ENCODE results near the gene FRRS1. TPM values are rescaled to one million over a fixed set of nuclear protein-coding genes. Genes with fewer than 3 reads are reported as not detected.

Gene FRRS1
- polyA plus RNA-seq, 1 donor from 2014 or later, result not detected

- Histone ChIP-seq H3K9me2 (ENCODE audit: insufficient read depth, low read length) (no peaks in the 10 kb centered on the region), H3K9ac (ENCODE audit: low read length) (no peak overlapping the region), H3K9me3 (ENCODE audit: low read length) (no peaks in the 10 kb centered on the region), H2AFZ (ENCODE audit: low read depth, low read length) (no peak overlapping the region), H3K27me3 (ENCODE audit: insufficient read depth, low read depth, low read length) (no peaks in the 10 kb centered on the region), H3K4me2 (ENCODE audit: low read length) (no peak overlapping the region), H3F3A (ENCODE audit: insufficient read depth, low read length, poor library complexity, severe bottlenecking) (no peaks in the 10 kb centered on the region), H3K27ac (ENCODE audit: low read length) (no peak overlapping the region), H3K36me3 (ENCODE audit: insufficient read depth, low read length) (no peaks in the 10 kb centered on the region), H3K79me2 (replicated peaks; ENCODE audit: insufficient read depth, low read length) (no peaks in the 10 kb centered on the region), H3K4me3 (ENCODE audit: low read length) (no peak overlapping the region), H4K20me1 (ENCODE audit: insufficient read depth) (no peaks in the 10 kb centered on the region)
- no peak for TF ChIP-seq CTCF (IDR thresholded peaks at IDR 0.05; ENCODE audit: poor library complexity, severe bottlenecking)
- TF ChIP-seq TAF1 (IDR thresholded peaks at IDR 0.05; ENCODE audit: low read depth), result no peak
- TF ChIP-seq POLR2AphosphoS5 (IDR thresholded peaks at IDR 0.05), result no peak
- TF ChIP-seq RAD21 (conservative IDR thresholded peaks at IDR 0.05), result no peak
- TF ChIP-seq EZH2 (IDR thresholded peaks at IDR 0.05; ENCODE audit: borderline replicate concordance, insufficient read depth, low read length, poor library complexity, severe bottlenecking), result no peak
- TF ChIP-seq REST (IDR thresholded peaks at IDR 0.05; ENCODE audit: borderline replicate concordance), result no peak
- TF ChIP-seq MXI1 (conservative IDR thresholded peaks at IDR 0.05; ENCODE audit: poor library complexity, severe bottlenecking), result no peak
- TF ChIP-seq EP300 (conservative IDR thresholded peaks at IDR 0.05; ENCODE audit: poor library complexity, severe bottlenecking), result no peak
- TF ChIP-seq SMC3 (conservative IDR thresholded peaks at IDR 0.05; ENCODE audit: poor library complexity), result no peak
These were observed 6.4 kb upstream of the FRRS1 start for GRCh38 chr1:99772809-99773208.

- no peaks in the 10 kb centered on the region for H3K9me3 ChIP-seq (ENCODE audit: low read length)
- TF ChIP-seq MXI1 (conservative IDR thresholded peaks at IDR 0.05; ENCODE audit: poor library complexity, severe bottlenecking) (no peak), CTCF (IDR thresholded peaks at IDR 0.05; ENCODE audit: poor library complexity, severe bottlenecking) (no peak), TAF1 (IDR thresholded peaks at IDR 0.05; ENCODE audit: low read depth) (no peak), RAD21 (conservative IDR thresholded peaks at IDR 0.05) (no peak), REST (IDR thresholded peaks at IDR 0.05; ENCODE audit: borderline replicate concordance) (no peak), EZH2 (IDR thresholded peaks at IDR 0.05; ENCODE audit: borderline replicate concordance, insufficient read depth, low read length, poor library complexity, severe bottlenecking) (no peak), POLR2AphosphoS5 (IDR thresholded peaks at IDR 0.05) (no peak), EP300 (conservative IDR thresholded peaks at IDR 0.05; ENCODE audit: poor library complexity, severe bottlenecking) (no peak), SMC3 (conservative IDR thresholded peaks at IDR 0.05; ENCODE audit: poor library complexity) (no peak)
- H2AFZ ChIP-seq (ENCODE audit: low read depth, low read length), result no peak overlapping the region
These were observed 5.1 kb upstream of the FRRS1 start for GRCh38 chr1:99771513-99771918.

More at GRCh38 chr1:99771513-99771918, 5.1 kb upstream of the FRRS1 start:
- H3K9me2 ChIP-seq (ENCODE audit: insufficient read depth, low read length), result no peaks in the 10 kb centered on the region
- no peak overlapping the region for H3K4me2 ChIP-seq (ENCODE audit: low read length)
- no peak overlapping the region for H3K9ac ChIP-seq (ENCODE audit: low read length)
- no peaks in the 10 kb centered on the region for H3K27me3 ChIP-seq (ENCODE audit: insufficient read depth, low read depth, low read length)
- H3K79me2 ChIP-seq (replicated peaks; ENCODE audit: insufficient read depth, low read length), result no peaks in the 10 kb centered on the region
- no peak overlapping the region for H3K27ac ChIP-seq (ENCODE audit: low read length)
- no peak overlapping the region for H3K4me3 ChIP-seq (ENCODE audit: low read length)
- no peaks in the 10 kb centered on the region for H3K36me3 ChIP-seq (ENCODE audit: insufficient read depth, low read length)
- no peaks in the 10 kb centered on the region for H3F3A ChIP-seq (ENCODE audit: insufficient read depth, low read length, poor library complexity, severe bottlenecking)
- H4K20me1 ChIP-seq (ENCODE audit: insufficient read depth), result no peaks in the 10 kb centered on the region

All from neural cell (in vitro differentiated cells).